HepG2 (cell line): Measurements from ENCODE around the gene PODN.

Experiments
- CAMTA2 ChIP-seq: sonication (generic); formaldehyde crosslinking; IDR thresholded peaks from 2 replicates; pipeline ENCODE4 v1.4.0; 2020; ENCODE audit warnings: mild to moderate bottlenecking, missing genetic modification reagents, borderline replicate concordance
- CCAR2 ChIP-seq: fragments of 200-400 bp; formaldehyde crosslinking; optimal IDR thresholded peaks from 2 replicates; pipeline ENCODE3; 2018; ENCODE audit warnings: low read depth, mild to moderate bottlenecking, low read length, moderate library complexity
- CTCF ChIP-seq: sonication (generic); formaldehyde crosslinking; IDR thresholded peaks from 2 replicates; pipeline ENCODE4 v1.5.0; 2020; ENCODE audit warnings: mild to moderate bottlenecking, missing genetic modification reagents, moderate library complexity
- EZH2 ChIP-seq: conservative IDR thresholded peaks from 2 replicates; pipeline ENCODE4 v1.6.1; 2012; ENCODE audit warnings: mild to moderate bottlenecking, low read depth, low read length, moderate library complexity
- GABPB1 ChIP-seq: IDR thresholded peaks from 2 replicates; pipeline ENCODE4 v1.6.1; 2016; ENCODE audit warnings: mild to moderate bottlenecking, missing genetic modification reagents, moderate library complexity, missing compliant biosample characterization
- ISX ChIP-seq: sonication (generic); formaldehyde crosslinking; conservative IDR thresholded peaks from 2 replicates; pipeline ENCODE4 v1.5.0; 2020; ENCODE audit warnings: missing genetic modification reagents
- JUN ChIP-seq: sonication (generic); formaldehyde crosslinking; IDR thresholded peaks from 2 replicates; pipeline ENCODE4 v1.4.0; 2020; ENCODE audit warnings: mild to moderate bottlenecking, missing genetic modification reagents
- NR1H2 ChIP-seq: sonication (generic); formaldehyde crosslinking; IDR thresholded peaks from 2 replicates; pipeline ENCODE4 v1.8.1; 2022; ENCODE audit warnings: low read depth, missing genetic modification reagents, borderline replicate concordance
- ZHX1 ChIP-seq: sonication (generic); formaldehyde crosslinking; IDR thresholded peaks from 2 replicates; pipeline ENCODE4 v1.8.1; 2022; ENCODE audit warnings: low read depth, mild to moderate bottlenecking, missing genetic modification reagents
- ZNF142 ChIP-seq: sonication (generic); formaldehyde crosslinking; IDR thresholded peaks from 2 replicates; pipeline ENCODE4 v1.4.0; 2020; ENCODE audit warnings: missing genetic modification reagents

- TF ChIP-seq NR1H2 (CRISPR knock-in tag): no peak
- no peak for TF ChIP-seq GABPB1
- no peak for TF ChIP-seq CCAR2
- no peak for TF ChIP-seq CAMTA2 (CRISPR knock-in tag)
- TF ChIP-seq ZHX1 (CRISPR knock-in tag): no peak
- TF ChIP-seq ISX (CRISPR knock-in tag): no peak
- TF ChIP-seq EZH2: no peak
- no peak for TF ChIP-seq JUN (CRISPR knock-in tag)
- no peak for TF ChIP-seq ZNF142 (CRISPR knock-in tag)
- TF ChIP-seq CTCF (CRISPR knock-in tag): no peak
Observed at GRCh38 chr1:53050310-53050709, 11.7 kb upstream of the PODN start.
